PC-9 (cell line): Measurements from ENCODE around the gene ARID5B.

ENCODE experiments used
- CTCF ChIP-seq: fragments of 200-600 bp; sonication (generic); conservative IDR thresholded peaks from 2 replicates; pipeline ENCODE4 v1.6.1; 2017; ENCODE audit warnings: mixed run types, antibody characterized with exemption, mild to moderate bottlenecking, moderate library complexity
- EZH2 ChIP-seq: fragments of 200-600 bp; sonication (generic); IDR thresholded peaks from 2 replicates; pipeline ENCODE4 v1.8.0; 2017; ENCODE audit warnings: antibody characterized with exemption, low read depth

- TF ChIP-seq CTCF, result no peak
- no peak for TF ChIP-seq EZH2
These were observed 152.9 kb downstream of the ARID5B start for GRCh38 chr10:62054408-62054807.
